Fibroblast of skin of right quadriceps (primary cell): Measurements from ENCODE around the gene KRTAP15-1.

Source experiments
- DNase-seq: peaks from one replicate; pipeline ENCODE4 v3.0.0-alpha.2; 2013

The KRTAP15-1 gene, protein sequence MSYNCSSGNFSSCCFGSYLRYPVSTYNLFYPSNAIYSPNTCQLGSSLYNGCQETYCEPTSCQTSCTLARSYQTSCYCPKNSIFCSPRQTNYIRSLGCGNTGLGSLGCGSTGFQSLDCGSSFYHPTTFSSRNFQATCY

DNA sequence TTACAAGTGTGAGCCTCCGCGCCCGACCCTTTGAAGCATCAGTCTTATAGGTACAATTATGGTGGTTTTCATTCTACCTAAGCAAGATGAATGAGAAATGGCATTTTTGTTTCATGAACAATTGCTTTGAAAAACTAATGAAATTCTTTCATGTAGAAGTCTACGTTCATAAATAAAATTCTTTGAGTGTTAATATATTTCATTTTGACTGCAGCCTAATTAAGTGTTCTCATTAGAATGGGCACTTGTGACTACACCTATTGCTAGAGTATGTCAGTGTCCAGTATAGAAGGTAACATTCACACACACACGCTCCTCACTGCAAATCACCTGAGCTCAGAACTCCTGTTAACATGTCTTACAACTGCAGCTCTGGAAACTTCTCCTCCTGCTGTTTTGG, at the start of gene KRTAP15-1:
KRTAP15-1 (plus strand) TSS at position 301 of the 400 bp plus-strand sequence; CDS start at position 354, 53 bp downstream.
- no peak for DNase-seq

- no peak for DNase-seq
These were observed 48.5 kb upstream of the KRTAP15-1 start for GRCh38 chr21:30391492-30392025.

GRCh38 chr21:30395731-30396130, 44.3 kb upstream of the KRTAP15-1 start, which contains the start of gene KRTAP13-1:
KRTAP13-1 (plus strand) TSS chr21:30396031; CDS start chr21:30396087, 56 bp downstream.
- DNase-seq = no peak

DNA sequence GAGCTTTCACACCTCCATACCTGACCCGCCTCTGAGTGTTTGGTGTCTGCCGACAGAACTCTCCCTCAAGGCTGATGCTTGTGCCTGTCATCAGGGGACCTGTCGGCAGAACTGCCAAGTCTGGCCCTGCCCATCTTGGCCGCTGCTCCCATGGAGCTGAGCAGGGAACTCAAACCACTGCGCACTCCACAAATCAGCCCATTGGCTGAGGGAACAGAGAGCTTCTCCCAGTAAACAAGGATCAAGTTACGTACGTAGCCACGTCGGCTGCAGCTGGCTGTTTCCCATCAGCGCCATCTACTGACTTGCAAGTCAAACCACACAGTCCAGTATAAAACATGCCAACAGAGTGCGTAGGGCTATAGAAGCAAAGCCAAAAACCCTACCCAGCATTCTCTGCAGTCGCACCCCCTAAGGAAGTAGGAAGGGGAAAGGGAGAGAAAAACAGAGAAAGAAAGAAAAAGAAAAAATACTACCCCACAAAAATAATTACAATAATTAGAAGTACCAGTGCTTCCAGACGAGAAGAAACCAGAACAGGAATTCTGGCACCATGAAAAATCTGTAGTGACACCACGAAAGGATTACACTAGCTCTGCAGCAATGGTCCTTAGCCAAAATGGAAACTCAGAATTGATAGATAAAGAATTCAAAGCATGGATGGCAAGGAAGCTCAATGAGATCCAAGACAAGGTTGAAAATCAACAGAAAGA, 31.1 kb upstream of the KRTAP15-1 start:
- DNase-seq = peak; percentile 37

DNA sequence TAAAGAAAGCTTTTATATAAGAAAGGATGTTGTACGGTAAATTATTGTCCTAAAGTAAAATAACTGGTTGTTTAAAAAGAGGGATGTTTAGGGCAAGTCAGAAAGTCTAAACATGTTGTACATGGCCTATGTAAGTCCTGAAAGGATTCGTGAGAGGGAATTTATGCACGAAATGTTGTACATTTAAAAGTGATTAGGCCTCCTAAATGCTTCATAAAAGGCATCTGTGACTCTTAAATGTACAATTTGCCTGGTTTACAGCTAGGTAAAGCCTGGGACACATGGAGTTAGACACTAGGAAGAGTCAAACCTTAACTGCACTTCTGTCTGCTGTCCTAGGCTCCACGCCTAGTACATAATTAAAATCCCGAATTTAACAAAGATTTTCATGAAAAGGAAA, 24.1 kb upstream of the KRTAP15-1 start:
- no peak for DNase-seq

DNA sequence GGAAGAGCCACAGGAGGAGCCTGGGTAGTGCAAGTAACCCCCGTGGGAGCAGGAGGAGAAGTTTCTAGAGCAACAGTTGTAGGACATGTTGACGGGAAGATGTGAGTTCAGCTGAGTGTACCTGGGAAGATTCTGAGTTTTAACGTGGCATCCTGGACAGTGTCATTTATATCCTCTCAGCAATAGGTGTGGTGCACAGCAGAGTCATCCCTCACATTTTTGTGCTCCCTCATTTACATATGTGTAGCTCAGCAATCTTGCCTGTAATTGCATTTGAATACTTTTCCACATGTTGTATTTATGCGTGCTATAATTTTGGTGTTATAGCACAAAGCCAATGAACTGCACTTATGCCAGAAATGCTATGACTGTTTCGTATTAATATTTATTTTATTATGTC, 14.2 kb upstream of the KRTAP15-1 start, which contains the start of gene KRTAP13-3:
KRTAP13-3 (minus strand) TSS at position 101 of the 400 bp plus-strand sequence; CDS start at position 87, 14 bp downstream.
- no peak for DNase-seq

DNA sequence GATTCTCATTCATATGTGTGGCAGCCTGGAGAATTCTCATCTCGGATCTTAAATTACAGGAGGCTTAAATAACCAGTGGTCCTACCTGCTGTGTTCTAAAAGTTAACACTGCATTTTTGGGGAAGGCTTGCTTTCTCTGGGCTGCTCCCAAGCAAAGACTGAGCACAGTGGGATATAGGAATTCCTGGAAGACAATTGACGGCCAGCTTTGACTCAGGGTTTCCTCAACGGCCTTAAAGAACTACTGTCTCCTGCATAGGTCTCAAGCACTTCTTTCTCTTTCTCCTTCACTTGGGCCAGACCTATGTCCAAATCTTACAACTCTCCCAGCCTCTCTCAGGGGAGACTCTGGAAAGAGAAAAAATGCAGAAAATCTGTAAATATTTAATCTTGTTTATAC, 13.3 kb upstream of the KRTAP15-1 start:
- DNase-seq = no peak

DNA sequence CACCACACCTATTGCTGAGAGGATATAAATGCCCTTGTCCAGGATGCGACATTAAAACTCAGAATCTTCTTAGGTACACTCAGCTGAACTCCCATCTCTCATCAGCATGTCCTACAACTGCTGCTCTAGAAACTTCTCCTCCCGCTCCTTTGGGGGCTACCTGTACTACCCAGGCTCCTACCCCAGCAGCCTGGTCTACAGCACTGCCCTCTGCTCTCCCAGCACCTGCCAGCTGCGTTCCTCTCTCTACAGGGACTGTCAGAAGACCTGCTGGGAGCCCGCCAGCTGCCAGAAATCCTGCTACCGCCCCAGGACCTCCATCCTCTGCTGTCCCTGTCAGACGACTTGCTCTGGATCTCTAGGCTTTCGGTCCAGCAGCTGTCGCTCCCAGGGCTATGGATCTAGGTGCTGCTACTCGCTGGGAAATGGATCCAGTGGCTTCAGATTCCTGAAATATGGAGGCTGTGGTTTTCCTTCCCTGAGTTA, 9.9 kb upstream of the KRTAP15-1 start, which contains the start of gene KRTAP13-4:
KRTAP13-4 (plus strand) TSS at position 51 of the 486 bp plus-strand sequence; CDS start at position 107, 56 bp downstream.
- DNase-seq = no peak

- peak; percentile 13 for DNase-seq
These were observed 5.9 kb upstream of the KRTAP15-1 start for GRCh38 chr21:30434033-30434631.

- no peak for DNase-seq
These were observed 3.0 kb upstream of the KRTAP15-1 start for GRCh38 chr21:30437010-30437565.

- no peak for DNase-seq
These were observed 3.2 kb downstream of the KRTAP15-1 start for GRCh38 chr21:30443226-30443625.

- no peak for DNase-seq
These were observed 4.1 kb downstream of the KRTAP15-1 start for GRCh38 chr21:30444204-30444603.

DNA sequence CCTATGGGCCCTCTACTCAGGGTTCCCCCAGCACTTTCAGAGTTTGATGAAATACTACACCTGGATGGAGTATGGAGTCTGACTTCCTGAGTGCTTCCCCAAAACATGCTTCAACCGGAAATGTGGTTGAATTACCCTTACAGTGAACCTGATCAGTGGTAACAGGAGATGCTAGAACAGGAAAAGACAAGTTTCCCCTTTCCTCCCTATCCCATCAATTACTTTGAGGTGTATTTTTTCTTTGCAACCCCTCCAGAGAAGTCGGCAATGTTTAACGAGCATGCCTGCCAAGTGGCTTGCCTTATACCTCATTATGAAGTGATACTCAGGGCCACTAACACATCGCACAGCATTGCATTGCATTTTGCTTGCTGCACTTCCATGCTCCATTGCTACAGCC, 7.0 kb downstream of the KRTAP15-1 start:
- no peak for DNase-seq

DNA sequence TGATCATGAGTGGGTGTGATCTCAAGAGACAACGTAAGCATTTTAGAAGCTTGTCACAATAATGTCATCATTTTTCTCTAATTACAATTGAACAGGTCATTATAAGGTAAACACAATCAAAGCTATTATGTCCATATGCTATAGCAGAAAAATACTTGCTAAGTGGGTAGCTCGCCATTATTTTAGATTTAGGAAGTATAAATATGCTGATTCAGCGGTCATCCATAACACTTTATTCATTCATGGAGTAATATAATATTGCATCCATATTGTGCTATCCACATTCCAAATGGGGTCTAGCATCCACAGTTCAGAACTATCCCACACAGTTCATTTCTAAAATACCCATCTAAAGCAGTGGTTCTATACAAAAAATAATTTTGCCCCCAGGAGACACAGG, 8.4 kb downstream of the KRTAP15-1 start:
- no peak for DNase-seq

GRCh38 chr21:30463713-30464112, 23.6 kb downstream of the KRTAP15-1 start:
- no peak for DNase-seq

DNA sequence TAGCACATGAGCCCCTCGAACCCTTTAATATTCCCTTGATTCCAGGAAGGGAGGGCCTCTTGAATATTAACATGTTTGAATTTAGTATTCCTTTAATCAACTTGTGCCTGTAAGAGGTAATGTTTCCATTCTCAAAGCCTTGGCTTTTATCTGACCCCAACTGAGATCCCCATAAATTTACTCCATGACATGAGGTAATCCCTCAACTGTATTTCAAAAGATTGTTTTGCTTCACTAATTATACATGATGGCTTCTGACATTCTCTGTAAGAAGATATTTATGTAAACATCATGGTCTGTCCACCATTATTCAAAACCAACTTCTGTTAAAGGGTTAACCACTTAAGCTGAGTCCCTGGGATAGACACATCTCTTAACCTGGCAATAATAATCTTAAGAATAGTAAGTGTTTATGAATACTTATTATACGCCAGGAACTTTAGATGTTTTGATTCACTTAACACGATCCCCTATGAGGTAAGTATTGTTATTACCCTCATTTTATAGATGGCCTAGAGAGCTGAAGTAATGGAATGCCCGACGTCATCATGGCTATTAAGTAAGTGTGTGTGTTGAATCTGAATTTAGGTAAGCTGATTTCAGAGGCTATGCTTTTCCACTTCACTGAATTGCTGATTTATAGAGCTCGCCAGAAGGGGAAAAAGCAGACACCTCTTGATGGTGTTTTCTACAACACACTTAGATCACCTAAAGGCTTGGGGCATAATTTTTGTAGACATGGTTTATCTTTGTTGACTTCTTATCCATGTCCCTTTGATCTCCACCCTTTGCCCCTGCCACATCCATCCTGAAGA, 29.0 kb downstream of the KRTAP15-1 start:
- DNase-seq = no peak

- DNase-seq = no peak
These were observed 37.9 kb downstream of the KRTAP15-1 start for GRCh38 chr21:30478004-30478403.

DNA sequence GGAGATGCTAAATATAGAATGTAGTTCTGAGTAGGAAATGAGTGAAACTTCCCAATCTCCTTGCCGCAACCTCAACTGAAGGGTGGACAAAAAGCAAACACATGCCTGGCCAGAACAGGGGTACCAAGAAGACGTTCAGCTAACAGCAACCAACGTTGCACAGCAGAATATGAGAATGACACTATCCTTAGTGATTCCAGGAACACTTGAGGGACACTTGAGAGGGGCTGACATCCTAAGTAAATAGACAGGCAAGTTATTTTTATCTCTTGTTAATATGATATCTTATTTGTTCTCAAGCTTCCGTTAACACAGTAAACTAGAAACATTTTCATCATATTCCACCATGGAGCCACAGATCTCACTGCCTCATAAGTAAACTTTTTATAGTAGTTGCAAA, 39.2 kb downstream of the KRTAP15-1 start:
- no peak for DNase-seq

DNA sequence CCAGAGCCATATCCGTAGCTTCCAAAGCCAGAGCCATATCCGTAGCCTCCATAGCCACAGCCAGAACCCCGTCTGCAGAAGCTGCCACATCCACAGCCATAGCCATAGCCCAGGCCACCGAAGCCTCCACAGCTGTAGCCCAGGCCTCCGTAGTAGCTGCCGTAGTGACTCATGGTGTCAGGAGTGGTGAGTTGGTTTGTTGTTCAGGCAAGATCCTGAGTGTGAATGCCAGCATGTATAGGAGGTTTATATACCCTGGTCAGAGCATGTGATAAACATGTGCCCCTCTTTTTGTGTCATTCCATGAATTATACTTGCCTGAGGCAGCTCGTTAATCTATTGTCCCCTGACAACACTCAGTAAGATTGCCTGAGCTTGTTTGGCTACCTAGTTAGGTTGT, 40.1 kb downstream of the KRTAP15-1 start, which contains the start of gene KRTAP19-1:
KRTAP19-1 (minus strand) TSS at position 223 of the 400 bp plus-strand sequence; CDS start at position 173, 50 bp downstream.
- DNase-seq = no peak

DNA sequence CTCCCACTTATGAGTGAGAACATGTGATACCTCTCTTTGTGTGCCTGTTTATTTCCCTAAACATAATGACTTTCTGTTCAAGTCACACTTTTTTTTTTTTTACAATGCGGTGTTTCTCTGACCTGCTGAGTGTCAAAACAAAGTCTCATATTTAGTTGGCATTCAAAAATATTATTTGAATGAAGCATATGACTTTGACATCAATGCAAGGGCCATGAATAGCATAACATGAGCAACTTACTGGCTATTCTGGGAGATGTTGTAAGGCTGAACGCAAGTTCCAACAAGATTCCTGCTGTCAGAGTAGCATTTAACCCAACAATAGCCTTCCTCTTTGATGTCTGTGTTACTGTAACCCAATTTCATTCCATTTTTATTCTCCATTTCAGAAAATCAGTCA, 42.1 kb downstream of the KRTAP15-1 start:
- no peak for DNase-seq

DNA sequence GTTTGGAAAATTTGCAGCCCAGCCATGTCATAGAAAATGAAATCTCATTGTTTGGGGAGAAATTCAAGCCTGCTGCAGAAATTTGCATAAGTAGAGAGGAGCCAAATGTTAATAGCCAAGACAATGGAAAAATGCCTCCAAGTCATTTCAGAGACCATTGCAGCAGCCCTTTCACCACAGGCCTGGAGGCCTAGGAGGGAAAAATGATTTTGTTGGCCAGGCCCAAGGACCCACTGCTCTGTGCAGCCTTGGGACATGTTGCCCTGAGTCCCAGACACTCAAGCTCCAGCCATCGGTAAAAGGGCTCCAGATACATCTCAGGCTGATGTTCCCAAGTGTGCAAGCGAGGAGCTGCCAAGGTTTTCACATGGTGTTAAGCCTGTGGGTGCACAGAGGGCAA, 46.1 kb downstream of the KRTAP15-1 start:
- DNase-seq = no peak

DNA sequence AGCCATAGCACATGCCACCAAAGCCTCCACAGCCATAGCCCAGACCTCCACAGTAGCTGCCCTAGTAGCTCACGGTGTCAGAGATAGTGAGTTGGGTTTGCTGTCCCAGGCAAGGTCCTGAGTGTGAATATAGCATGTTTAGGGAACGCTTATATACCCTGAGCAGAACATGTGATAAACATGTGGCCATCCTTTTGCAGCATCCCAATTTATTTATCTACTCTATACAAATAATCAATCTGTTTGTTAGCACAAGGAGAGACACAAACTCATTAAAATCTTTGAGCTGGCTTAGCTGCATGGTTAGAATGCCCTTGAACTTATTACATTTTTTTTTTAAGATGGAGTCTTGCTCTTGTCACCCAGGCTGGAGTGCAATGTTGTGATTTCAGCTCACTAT, 47.3 kb downstream of the KRTAP15-1 start, which contains the start of gene KRTAP19-2:
KRTAP19-2 (minus strand) TSS at position 101 of the 400 bp plus-strand sequence; CDS start at position 13, 88 bp downstream.
- DNase-seq = no peak
